ENCODE data around the gene FAM135A. TPM values are rescaled to one million over a fixed set of nuclear protein-coding genes. Genes with fewer than 3 reads are reported as not detected.
A peak's percentile ranks its signal among the peaks of the same experiment; 100 is the strongest.
"Not testable (repeated sequence)": the region's sequence is repeated elsewhere in the genome, so short reads cannot be mapped to it uniquely, and the experiment has no call there.

The FAM135A gene
- total and polyA plus RNA-seq, 9 donors: 13.7 to 19.7 (median 16.6) TPM

GRCh38 chr6:70562401-70562800, 149.1 kb downstream of the FAM135A start:
- H3K4me3 ChIP-seq (ENCODE audit: low read length); H3K27me3 ChIP-seq (ENCODE audit: control insufficient read depth, insufficient read depth, low read length); H3K9me3 ChIP-seq (replicated peaks; ENCODE audit: control insufficient read depth, low read depth, low read length); H3K4me1 ChIP-seq (ENCODE audit: control insufficient read depth, insufficient read depth, low read length); H3K27ac ChIP-seq (ENCODE audit: low read length); H3K36me3 ChIP-seq (ENCODE audit: control insufficient read depth, insufficient read depth, low read length); DNase-seq: not testable (repeated sequence)
- WGBS (ENCODE audit: insufficient coverage): no CpG with 5 or more reads among the region's 2 CpGs

- H3K27ac ChIP-seq (ENCODE audit: low read length): no peak overlapping the region
- DNase-seq: peak; percentile 69
- no peaks in the 10 kb centered on the region for H3K27me3 ChIP-seq (ENCODE audit: control insufficient read depth, insufficient read depth, low read length)
- H3K36me3 ChIP-seq (ENCODE audit: control insufficient read depth, insufficient read depth, low read length): no peaks in the 10 kb centered on the region
- peaks cover 4% of the 10 kb centered on the region for H3K4me1 ChIP-seq (ENCODE audit: control insufficient read depth, insufficient read depth, low read length)
- no peak overlapping the region for H3K4me3 ChIP-seq (ENCODE audit: low read length)
- H3K9me3 ChIP-seq (replicated peaks; ENCODE audit: control insufficient read depth, low read depth, low read length): no peaks in the 10 kb centered on the region
- WGBS (ENCODE audit: insufficient coverage): no CpG with 5 or more reads among the region's 6 CpGs
Measured at GRCh38 chr6:70563530-70563929, 150.2 kb downstream of the FAM135A start.

DNA sequence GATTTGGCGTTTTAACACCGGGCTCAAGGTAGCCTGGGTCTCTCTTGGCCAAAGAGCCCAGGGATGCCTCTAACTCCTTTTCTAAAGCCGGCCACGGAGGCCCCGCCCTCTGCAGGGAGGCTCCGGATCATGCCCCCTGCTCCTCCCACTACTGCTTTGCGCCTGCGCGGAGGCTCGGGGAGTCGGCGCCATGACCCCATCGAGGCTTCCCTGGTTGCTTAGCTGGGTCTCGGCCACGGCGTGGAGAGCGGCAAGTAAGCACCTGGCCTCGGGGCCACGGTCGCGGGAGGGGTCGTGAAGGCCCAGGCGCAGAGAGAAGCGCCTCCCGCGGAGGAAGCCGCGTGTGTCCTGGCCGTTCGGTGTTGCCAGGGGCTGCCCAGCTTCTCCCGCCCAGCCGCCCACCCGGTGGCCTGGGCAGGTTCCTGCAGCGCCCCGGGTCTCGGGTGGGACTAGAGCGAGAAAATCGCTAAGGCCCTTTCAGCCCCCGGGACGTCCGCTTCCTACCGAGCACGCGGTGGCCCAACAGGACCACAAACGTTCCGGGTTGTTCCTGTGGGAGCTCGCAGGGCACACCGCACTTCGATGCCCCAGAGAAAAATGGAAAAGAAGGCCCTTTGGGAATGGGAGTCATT, 153.6 kb downstream of the FAM135A start, which contains the start of gene SDHAF4:
Gene SDHAF4 (plus strand): TSS at position 180 of the 632 bp plus-strand sequence. CDS start 11 bp downstream, at position 191.
- no peaks in the 10 kb centered on the region for H3K27me3 ChIP-seq (ENCODE audit: control insufficient read depth, insufficient read depth, low read length)
- peak; percentile 96 for DNase-seq
- H3K4me1 ChIP-seq (ENCODE audit: control insufficient read depth, insufficient read depth, low read length): peaks cover 4% of the 10 kb centered on the region
- H3K27ac ChIP-seq (ENCODE audit: low read length): peak within 1 kb of the TSS; percentile 87
- 1% methylated on average over 31 of the region's 49 CpGs for whole genome bisulfite sequencing (ENCODE audit: insufficient coverage)
- H3K36me3 ChIP-seq (ENCODE audit: control insufficient read depth, insufficient read depth, low read length): no peaks in the 10 kb centered on the region
- peak within 1 kb of the TSS; percentile 97 for H3K4me3 ChIP-seq (ENCODE audit: low read length)
- no peaks in the 10 kb centered on the region for H3K9me3 ChIP-seq (replicated peaks; ENCODE audit: control insufficient read depth, low read depth, low read length)

- Histone ChIP-seq H3K4me1 (ENCODE audit: control insufficient read depth, insufficient read depth, low read length) (no peaks in the 10 kb centered on the region), H3K9me3 (replicated peaks; ENCODE audit: control insufficient read depth, low read depth, low read length) (no peaks in the 10 kb centered on the region)
Measured at GRCh38 chr6:70574643-70575042, 161.3 kb downstream of the FAM135A start.

DNA sequence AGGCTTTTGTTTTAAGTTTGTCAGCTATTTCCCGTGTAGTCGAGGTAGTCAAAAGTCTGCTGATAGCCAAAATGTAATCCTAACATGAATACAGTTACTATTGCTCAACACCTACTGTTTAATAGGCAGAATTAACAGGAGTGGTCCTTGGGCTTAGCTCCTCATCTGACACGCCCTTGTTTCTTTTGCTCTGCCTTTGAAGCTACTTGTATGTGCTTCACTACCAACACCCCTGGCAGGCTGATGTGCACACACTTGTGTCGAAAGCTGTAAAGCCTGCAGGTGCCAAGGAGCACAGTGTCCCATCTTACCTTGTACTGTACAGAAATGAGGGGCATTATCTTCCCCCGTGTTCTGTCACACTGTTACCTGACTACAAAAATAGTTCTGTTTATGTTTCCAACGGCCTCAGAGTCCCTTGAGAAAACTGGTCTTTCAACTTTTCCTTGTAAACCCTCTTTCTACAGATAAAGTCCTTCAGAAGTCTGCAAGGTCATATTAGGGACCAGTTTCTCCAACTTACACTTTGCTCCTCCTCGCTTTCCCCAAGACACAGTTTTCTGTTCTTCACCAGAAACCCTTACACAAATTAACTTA, 162.7 kb downstream of the FAM135A start:
- no peak for DNase-seq
- H3K36me3 ChIP-seq (ENCODE audit: control insufficient read depth, insufficient read depth, low read length): no peaks in the 10 kb centered on the region
- H3K27ac ChIP-seq (ENCODE audit: low read length): no peak overlapping the region
- H3K27me3 ChIP-seq (ENCODE audit: control insufficient read depth, insufficient read depth, low read length): no peaks in the 10 kb centered on the region
- H3K4me1 ChIP-seq (ENCODE audit: control insufficient read depth, insufficient read depth, low read length): no peaks in the 10 kb centered on the region
- H3K4me3 ChIP-seq (ENCODE audit: low read length): no peak overlapping the region
- 68% methylated on average over 4 of the region's 7 CpGs for WGBS (ENCODE audit: insufficient coverage)
- no peaks in the 10 kb centered on the region for H3K9me3 ChIP-seq (replicated peaks; ENCODE audit: control insufficient read depth, low read depth, low read length)

More at GRCh38 chr6:70574643-70575042, 161.3 kb downstream of the FAM135A start:
- DNase-seq: no peak
- 86% methylated on average over 1 of the region's 2 CpGs for WGBS (ENCODE audit: insufficient coverage)
- Histone ChIP-seq H3K27me3 (ENCODE audit: control insufficient read depth, insufficient read depth, low read length) (no peaks in the 10 kb centered on the region), H3K27ac (ENCODE audit: low read length) (no peak overlapping the region), H3K36me3 (ENCODE audit: control insufficient read depth, insufficient read depth, low read length) (no peaks in the 10 kb centered on the region), H3K4me3 (ENCODE audit: low read length) (no peak overlapping the region)

DNA sequence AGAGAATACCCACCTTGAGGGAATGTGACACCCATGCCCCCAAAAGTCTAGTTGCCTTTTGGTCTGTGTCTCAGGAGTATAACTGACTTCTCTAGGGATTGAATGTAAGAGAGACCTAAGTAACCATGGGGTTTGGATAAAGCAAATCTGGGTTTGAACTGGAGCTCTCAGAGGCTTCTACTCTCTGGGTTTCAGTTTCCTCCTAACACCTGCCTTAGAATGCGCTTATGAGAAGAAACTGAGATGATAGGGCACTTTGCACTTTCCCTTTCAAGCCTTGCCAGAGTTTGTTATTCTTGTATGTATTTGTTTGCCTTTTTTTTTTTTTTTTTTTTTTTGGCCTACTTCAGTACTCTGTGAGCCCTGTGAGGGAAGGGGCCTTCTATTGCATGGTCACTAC, 172.8 kb downstream of the FAM135A start:
- H3K36me3 ChIP-seq (ENCODE audit: control insufficient read depth, insufficient read depth, low read length): peaks cover 35% of the 10 kb centered on the region
- H3K4me3 ChIP-seq (ENCODE audit: low read length): no peak overlapping the region
- no CpG with 5 or more reads among the region's 1 CpG for WGBS (ENCODE audit: insufficient coverage)
- H3K27me3 ChIP-seq (ENCODE audit: control insufficient read depth, insufficient read depth, low read length): no peaks in the 10 kb centered on the region
- H3K27ac ChIP-seq (ENCODE audit: low read length): no peak overlapping the region
- H3K4me1 ChIP-seq (ENCODE audit: control insufficient read depth, insufficient read depth, low read length): no peaks in the 10 kb centered on the region
- no peaks in the 10 kb centered on the region for H3K9me3 ChIP-seq (replicated peaks; ENCODE audit: control insufficient read depth, low read depth, low read length)
- no peak for DNase-seq

DNA sequence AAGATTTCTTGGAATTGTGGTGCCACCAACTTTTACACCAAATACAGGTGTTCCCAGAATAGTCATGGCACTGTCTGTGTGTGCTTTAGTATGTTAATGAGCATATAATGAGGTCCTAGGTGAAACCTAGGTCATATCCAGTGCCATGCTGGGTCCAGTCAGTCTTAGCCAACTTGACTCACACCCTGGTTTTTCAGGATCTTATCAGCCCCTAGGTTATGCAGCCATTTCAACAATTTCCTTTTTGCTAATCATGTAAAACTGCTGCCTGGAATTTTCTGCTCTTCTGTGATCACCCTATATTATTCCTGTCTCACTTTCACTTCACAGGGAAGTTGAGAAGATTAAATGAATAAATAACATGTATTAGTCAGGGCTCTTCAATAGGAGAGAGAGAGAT, 177.1 kb downstream of the FAM135A start:
- no peak overlapping the region for H3K27ac ChIP-seq (ENCODE audit: low read length)
- no peak for DNase-seq
- H3K4me1 ChIP-seq (ENCODE audit: control insufficient read depth, insufficient read depth, low read length): no peaks in the 10 kb centered on the region

GRCh38 chr6:70592391-70593117, 179.2 kb downstream of the FAM135A start:
- DNase-seq: no peak
- H3K9me3 ChIP-seq (replicated peaks; ENCODE audit: control insufficient read depth, low read depth, low read length): no peaks in the 10 kb centered on the region
- H3K27me3 ChIP-seq (ENCODE audit: control insufficient read depth, insufficient read depth, low read length): no peaks in the 10 kb centered on the region
- peaks cover 5% of the 10 kb centered on the region for H3K36me3 ChIP-seq (ENCODE audit: control insufficient read depth, insufficient read depth, low read length)
- WGBS (ENCODE audit: insufficient coverage): 71% methylated on average over 4 of the region's 5 CpGs
- no peaks in the 10 kb centered on the region for H3K4me1 ChIP-seq (ENCODE audit: control insufficient read depth, insufficient read depth, low read length)
- H3K4me3 ChIP-seq (ENCODE audit: low read length): no peak overlapping the region
- no peak overlapping the region for H3K27ac ChIP-seq (ENCODE audit: low read length)

More for the DNA sequence above, 177.1 kb downstream of the FAM135A start:
- Histone ChIP-seq H3K9me3 (replicated peaks; ENCODE audit: control insufficient read depth, low read depth, low read length) (no peaks in the 10 kb centered on the region), H3K4me3 (ENCODE audit: low read length) (no peak overlapping the region), H3K27me3 (ENCODE audit: control insufficient read depth, insufficient read depth, low read length) (no peaks in the 10 kb centered on the region), H3K36me3 (ENCODE audit: control insufficient read depth, insufficient read depth, low read length) (peaks cover 12% of the 10 kb centered on the region)

GRCh38 chr6:70593118-70593486, 179.8 kb downstream of the FAM135A start:
- H3K4me3 ChIP-seq (ENCODE audit: low read length): no peak overlapping the region
- no peaks in the 10 kb centered on the region for H3K4me1 ChIP-seq (ENCODE audit: control insufficient read depth, insufficient read depth, low read length)
- 98% methylated on average over 3 of the region's 3 CpGs for WGBS (ENCODE audit: insufficient coverage)
- no peaks in the 10 kb centered on the region for H3K9me3 ChIP-seq (replicated peaks; ENCODE audit: control insufficient read depth, low read depth, low read length)
- no peaks in the 10 kb centered on the region for H3K27me3 ChIP-seq (ENCODE audit: control insufficient read depth, insufficient read depth, low read length)
- no peak for DNase-seq
- no peak overlapping the region for H3K27ac ChIP-seq (ENCODE audit: low read length)
- H3K36me3 ChIP-seq (ENCODE audit: control insufficient read depth, insufficient read depth, low read length): peaks cover 5% of the 10 kb centered on the region

DNA sequence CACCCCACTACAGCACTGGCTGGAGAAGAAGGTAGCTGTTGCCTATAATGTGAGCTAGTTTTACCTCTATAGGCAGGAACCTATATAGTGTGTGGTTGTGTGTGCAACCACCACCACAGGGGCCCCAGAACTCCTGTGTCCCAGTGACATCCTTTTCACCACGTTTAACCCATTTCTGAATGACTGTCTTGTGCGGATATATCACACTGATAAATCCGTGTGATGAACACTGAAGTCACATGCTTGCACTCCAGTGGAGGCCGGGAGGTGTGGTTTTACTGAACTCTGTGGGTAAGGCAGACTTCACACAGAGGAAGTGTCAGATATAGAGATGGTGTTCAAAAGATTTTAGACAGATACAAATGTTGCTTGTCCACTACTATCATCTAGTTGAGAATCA, 185.9 kb downstream of the FAM135A start:
- no peak for DNase-seq
- H3K9me3 ChIP-seq (replicated peaks; ENCODE audit: control insufficient read depth, low read depth, low read length): peaks cover 2% of the 10 kb centered on the region
- no peaks in the 10 kb centered on the region for H3K27me3 ChIP-seq (ENCODE audit: control insufficient read depth, insufficient read depth, low read length)
- 86% methylated on average over 4 of the region's 4 CpGs for WGBS (ENCODE audit: insufficient coverage)
- no peak overlapping the region for H3K27ac ChIP-seq (ENCODE audit: low read length)
- no peaks in the 10 kb centered on the region for H3K36me3 ChIP-seq (ENCODE audit: control insufficient read depth, insufficient read depth, low read length)
- H3K4me1 ChIP-seq (ENCODE audit: control insufficient read depth, insufficient read depth, low read length): no peaks in the 10 kb centered on the region
- no peak overlapping the region for H3K4me3 ChIP-seq (ENCODE audit: low read length)

Data from muscle of leg (tissue), 11 donors.